OCI-LY7 (cell line): ENCODE measurements around the gene WIPF3.

ENCODE experiments used
- EZH2phosphoT487 ChIP-seq: fragments of 200-600 bp; sonication (generic); IDR thresholded peaks from 2 replicates; pipeline ENCODE4 v1.6.1; 2018; ENCODE audit warnings: low read depth, borderline replicate concordance, mild to moderate bottlenecking, mixed run types, antibody characterized with exemption, low read length, moderate library complexity, mixed read lengths
- TF ChIP-seq, protein P1 (sequence below): fragments of 200-600 bp; sonication (generic); conservative IDR thresholded peaks from 2 replicates; pipeline ENCODE4 v1.5.1; 2014; ENCODE audit warnings: mild to moderate bottlenecking, antibody characterized with exemption, low read length, moderate library complexity, mixed read lengths

DNA sequence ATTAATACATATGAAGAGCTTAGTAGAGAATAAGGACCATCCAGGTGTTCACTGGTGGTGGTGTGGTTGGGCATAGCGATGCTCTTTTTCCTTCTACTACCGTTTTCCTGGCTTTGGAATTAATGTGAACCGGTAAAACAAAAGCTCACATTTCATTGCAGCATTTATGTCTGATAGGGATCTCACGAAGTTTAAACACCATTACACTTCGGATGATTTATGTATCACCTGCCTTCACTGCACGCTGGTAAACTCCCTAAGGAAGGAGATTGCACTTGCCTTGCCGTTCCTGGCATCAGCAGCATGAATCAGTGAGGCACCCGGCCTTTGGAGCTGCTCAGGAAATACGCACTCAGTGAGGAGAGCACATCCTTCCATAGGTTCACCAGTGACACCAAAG is 47.5 kb downstream of the WIPF3 start:
- TF ChIP-seq, protein P1, sequence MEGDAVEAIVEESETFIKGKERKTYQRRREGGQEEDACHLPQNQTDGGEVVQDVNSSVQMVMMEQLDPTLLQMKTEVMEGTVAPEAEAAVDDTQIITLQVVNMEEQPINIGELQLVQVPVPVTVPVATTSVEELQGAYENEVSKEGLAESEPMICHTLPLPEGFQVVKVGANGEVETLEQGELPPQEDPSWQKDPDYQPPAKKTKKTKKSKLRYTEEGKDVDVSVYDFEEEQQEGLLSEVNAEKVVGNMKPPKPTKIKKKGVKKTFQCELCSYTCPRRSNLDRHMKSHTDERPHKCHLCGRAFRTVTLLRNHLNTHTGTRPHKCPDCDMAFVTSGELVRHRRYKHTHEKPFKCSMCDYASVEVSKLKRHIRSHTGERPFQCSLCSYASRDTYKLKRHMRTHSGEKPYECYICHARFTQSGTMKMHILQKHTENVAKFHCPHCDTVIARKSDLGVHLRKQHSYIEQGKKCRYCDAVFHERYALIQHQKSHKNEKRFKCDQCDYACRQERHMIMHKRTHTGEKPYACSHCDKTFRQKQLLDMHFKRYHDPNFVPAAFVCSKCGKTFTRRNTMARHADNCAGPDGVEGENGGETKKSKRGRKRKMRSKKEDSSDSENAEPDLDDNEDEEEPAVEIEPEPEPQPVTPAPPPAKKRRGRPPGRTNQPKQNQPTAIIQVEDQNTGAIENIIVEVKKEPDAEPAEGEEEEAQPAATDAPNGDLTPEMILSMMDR, result no peak
- no peak for TF ChIP-seq EZH2phosphoT487
